ENCODE results near the gene PRR12. TPM values are rescaled to one million over a fixed set of nuclear protein-coding genes. Genes with fewer than 3 reads are reported as not detected.

PRR12 gene, protein sequence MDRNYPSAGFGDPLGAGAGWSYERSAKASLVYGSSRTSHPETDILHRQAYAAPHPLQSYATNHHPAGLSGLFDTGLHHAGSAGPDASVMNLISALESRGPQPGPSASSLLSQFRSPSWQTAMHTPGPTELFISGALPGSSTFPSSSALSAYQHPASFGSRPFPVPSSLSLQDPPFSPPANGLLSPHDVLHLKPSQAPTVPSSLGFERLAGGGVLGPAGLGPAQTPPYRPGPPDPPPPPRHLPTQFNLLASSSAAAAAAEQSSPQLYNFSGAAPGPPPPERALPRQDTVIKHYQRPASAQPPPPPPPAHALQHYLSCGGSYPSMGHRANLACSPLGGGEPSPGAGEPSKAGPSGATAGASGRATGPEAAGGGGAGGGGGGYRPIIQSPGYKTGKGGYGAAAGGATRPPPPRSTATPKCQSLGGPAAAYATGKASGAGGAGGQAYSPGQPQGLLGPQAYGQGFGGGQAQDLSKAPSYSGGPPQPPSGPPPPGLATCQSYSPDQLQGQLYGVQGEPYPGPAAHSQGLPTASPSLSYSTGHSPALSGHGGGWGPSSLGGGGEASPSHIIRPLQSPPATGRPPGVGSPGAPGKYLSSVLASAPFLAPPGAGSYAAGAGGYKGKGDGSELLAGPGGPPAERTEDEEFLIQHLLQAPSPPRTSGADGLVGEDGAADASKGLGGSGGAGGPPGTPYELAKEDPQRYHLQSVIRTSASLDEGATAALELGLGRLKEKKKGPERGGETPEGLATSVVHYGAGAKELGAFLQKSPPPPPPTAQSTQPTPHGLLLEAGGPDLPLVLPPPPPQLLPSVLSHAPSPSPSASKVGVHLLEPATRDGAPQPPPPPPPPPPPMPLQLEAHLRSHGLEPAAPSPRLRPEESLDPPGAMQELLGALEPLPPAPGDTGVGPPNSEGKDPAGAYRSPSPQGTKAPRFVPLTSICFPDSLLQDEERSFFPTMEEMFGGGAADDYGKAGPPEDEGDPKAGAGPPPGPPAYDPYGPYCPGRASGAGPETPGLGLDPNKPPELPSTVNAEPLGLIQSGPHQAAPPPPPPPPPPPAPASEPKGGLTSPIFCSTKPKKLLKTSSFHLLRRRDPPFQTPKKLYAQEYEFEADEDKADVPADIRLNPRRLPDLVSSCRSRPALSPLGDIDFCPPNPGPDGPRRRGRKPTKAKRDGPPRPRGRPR (N-terminal part only)
- total RNA-seq = 14.5 TPM
- long read RNA-seq, partial matches to known transcripts = 1 of 3 reads
- long read RNA-seq, other reads (novel, unspliced or antisense) = 2 of 3 reads

DNA sequence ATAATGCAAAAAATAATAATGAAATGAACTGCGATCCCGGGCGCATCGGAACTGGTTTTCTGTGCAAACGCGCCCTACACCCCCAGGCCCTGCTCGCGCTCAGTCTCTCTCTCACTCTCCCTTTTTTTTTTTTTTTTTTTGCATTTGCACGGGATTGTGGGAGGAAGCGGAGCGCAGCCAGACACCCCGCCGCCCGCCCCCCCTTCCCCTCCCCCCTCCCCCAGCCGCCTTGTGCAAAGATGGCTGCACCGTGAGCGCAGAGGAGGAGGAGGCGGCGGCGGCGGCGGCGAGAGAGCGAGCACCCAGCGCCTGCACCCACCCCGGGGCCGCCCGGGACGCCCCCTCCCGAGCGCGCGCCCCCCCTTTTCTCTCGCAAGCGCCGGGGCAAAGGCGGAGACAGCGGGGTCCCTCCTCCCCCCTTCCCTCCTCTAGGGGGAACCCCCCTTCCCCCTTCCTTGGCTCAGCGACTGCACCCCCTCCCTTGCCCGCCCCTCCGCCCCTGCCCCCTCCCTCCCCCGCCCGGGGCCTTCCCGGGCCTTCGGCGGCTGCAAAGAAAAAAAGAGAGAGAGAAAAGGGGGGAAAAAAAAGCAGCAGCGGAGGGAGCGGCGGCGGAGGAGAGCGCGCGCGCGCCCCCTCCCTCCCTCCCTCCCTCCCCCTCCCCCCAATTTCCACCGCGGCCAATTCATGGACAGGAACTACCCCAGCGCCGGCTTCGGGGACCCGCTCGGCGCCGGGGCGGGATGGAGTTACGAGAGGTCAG, at the start of gene PRR12:
PRR12 (plus strand) TSS at position 212 of the 760 bp plus-strand sequence; CDS start at position 685, 473 bp downstream.
- ATAC-seq (peak; percentile 66), DNase-seq (ENCODE audit: missing footprints) (peak; percentile 75)
- intact Hi-C loops (cut with DNase I) = loop anchor here (2.0 to 5.0 kb wide), 2 partner anchors 50 to 81 kb away; partner anchors contain the start of gene RRAS

DNA sequence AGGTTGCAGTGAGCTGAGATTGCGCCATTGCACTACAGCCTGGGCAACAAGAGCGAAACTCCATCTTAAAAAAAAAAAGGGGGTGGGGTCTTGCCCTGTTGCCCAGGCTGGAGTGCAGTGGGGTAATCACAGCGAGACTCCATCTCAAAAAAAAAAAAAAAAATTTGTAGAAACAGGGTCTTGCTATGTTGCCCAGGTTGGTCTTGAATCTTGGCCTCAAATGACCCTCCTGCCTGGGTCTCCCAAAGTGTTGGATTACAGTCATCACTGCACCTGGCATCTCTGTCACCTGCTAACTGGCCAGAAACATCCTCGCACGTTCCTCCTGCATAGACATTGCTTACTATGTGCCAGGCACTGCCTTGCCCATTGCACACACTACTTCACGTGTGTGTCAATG, 49.1 kb upstream of the PRR12 start:
- no peak for ATAC-seq
- intact Hi-C loops (cut with DNase I) = no loop called here
- no peak for DNase-seq (ENCODE audit: missing footprints)

DNA sequence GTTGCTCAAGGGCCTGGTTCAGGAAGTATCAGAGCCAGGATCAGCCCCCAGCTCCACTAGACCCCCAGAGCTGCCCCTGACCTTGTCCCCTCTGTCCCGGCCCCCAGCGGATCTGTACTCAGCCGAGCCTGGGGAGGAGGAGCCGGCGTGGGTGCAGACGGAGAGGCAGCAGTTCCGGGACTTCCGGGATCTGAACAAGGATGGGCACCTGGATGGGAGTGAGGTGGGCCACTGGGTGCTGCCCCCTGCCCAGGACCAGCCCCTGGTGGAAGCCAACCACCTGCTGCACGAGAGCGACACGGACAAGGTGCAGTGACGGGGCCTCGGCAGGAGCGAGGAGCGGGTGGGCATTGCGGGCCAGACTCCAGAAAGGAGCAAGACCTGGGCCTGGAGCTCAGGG, 48.5 kb upstream of the PRR12 start:
- ATAC-seq = no peak
- no peak for DNase-seq (ENCODE audit: missing footprints)
- intact Hi-C loops (cut with DNase I) = no loop called here

DNA sequence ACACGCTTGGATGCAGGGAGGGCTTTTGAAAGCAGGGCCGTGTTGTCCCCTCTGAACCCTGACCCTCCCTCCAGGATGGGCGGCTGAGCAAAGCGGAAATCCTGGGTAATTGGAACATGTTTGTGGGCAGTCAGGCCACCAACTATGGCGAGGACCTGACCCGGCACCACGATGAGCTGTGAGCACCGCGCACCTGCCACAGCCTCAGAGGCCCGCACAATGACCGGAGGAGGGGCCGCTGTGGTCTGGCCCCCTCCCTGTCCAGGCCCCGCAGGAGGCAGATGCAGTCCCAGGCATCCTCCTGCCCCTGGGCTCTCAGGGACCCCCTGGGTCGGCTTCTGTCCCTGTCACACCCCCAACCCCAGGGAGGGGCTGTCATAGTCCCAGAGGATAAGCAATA, 48.0 kb upstream of the PRR12 start:
- no peak for ATAC-seq
- intact Hi-C loops (cut with DNase I) = no loop called here
- DNase-seq (ENCODE audit: missing footprints) = no peak

DNA sequence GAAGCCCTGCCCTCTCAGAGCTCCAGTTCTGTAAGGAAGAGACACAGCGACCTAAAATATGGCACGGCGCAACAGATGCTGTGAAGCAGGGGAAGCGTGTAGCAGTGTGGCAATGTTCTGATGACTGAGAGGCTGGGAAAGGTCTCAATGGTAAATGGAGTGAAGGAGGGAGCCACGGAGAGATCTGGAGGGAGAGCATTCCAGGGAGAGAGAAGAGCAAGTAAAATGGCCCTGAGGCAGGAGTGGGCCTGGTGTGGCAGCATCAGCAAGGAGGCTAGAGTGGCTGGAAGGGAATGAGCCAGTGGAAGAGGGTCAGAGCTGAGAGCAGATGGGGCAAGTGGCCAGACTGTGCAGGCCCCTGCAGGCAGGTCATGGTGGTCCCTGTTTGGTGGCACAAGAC, 46.8 kb upstream of the PRR12 start:
- ATAC-seq (no peak), DNase-seq (ENCODE audit: missing footprints) (no peak)
- intact Hi-C loops (cut with DNase I) = no loop called here

DNA sequence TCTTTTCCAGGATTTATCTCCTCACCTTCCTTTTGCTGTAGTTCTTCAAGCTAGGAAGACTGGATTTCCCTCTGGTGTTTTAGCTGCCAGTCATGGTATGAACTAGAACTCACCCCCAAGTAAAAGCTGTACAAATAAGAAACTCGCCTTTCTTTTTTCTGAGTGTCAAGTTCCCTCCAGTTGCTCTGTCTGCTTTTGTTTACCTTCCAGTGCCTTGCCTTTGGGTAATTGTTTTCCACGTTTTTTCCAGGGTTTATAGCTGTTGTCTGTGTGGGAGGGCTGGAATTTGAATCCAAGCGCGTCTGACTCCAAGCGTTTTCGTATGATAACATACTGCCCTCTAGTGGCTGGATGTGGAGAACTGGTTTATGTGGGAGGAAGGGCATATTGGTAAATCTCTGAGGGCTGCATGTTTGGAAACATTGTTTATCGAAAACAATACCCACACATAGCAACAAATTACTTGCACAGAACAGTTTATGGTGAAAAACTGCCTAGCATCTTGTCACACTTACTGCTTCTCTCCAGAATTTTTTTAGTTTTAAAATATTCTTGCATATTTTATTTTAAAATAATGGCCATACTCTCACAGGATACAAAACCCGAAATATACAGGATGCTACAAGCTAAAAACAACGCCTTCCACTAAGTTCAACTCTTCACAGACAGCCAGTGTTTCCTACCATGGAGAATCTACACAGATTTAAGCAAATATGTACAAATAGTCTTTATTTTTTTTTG, 44.0 kb upstream of the PRR12 start:
- DNase-seq (ENCODE audit: missing footprints) = no peak
- ATAC-seq = peak; percentile 83
- intact Hi-C loops (cut with DNase I) = loop anchor here (1.0 to 2.0 kb wide), 4 partner anchors 41 to 154 kb away; partner anchors contain the start of gene FLT3LG

DNA sequence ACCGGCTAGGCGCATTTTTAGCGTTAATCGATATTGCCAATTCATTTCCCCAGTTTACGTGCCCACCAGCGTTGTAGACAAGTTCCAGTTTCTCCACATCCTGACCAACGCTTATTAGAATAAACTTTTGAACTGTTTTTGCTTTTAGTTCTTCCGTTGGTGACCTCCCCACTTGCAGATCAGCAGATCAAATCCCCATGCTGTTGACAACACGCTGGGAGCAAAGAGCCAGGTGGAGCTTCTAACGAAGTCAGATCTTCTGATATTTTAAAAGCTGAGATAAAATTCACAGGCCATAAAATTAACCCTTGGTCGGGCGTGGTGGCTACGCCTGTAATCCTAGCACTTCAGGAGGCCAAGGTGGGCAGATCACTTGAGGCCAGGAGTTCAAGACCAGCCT, 41.9 kb upstream of the PRR12 start:
- ATAC-seq = no peak
- intact Hi-C loops (cut with DNase I) = no loop called here
- no peak for DNase-seq (ENCODE audit: missing footprints)

DNA sequence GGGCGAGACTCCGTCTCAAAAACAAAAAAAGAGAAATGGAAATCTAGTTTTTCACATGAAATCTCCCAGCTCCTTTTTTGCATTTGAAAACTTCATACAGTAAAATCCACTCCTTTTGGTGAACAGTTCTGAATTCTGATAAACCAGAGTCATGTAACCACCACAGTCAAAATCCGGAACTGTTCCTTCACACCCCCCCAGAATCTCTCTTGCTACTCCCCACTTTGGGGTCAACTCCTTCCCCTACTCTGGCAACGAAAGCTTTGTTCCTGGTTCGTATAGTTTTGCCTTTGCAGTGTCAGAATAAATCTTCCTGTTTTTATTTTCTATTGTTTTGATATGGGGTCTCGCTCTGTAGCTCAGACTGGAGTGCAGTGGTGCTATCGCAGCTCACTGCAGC, 39.5 kb upstream of the PRR12 start:
- DNase-seq (ENCODE audit: missing footprints) = no peak
- intact Hi-C loops (cut with DNase I) = no loop called here
- no peak for ATAC-seq

DNA sequence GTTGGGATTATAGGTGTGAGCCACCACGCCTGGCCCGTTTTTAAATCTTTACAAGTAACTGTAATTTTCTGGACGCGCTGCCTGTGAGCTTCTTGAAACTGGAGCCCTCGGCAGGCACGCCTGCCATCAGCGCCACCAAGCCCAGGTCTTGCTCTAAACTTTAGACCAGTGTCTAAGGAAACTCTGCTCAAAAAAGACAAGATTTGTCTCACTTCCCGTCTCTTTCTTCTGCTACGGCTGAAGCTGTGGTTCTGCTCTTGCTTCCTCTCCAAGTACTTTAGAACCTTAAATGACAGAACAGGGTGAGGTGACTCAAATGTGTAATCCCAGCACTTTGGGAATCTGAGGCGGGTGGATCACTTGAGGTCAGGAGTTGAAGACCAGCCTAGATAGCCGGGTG, 38.2 kb upstream of the PRR12 start:
- intact Hi-C loops (cut with DNase I) = no loop called here
- DNase-seq (ENCODE audit: missing footprints) (no peak), ATAC-seq (no peak)

DNA sequence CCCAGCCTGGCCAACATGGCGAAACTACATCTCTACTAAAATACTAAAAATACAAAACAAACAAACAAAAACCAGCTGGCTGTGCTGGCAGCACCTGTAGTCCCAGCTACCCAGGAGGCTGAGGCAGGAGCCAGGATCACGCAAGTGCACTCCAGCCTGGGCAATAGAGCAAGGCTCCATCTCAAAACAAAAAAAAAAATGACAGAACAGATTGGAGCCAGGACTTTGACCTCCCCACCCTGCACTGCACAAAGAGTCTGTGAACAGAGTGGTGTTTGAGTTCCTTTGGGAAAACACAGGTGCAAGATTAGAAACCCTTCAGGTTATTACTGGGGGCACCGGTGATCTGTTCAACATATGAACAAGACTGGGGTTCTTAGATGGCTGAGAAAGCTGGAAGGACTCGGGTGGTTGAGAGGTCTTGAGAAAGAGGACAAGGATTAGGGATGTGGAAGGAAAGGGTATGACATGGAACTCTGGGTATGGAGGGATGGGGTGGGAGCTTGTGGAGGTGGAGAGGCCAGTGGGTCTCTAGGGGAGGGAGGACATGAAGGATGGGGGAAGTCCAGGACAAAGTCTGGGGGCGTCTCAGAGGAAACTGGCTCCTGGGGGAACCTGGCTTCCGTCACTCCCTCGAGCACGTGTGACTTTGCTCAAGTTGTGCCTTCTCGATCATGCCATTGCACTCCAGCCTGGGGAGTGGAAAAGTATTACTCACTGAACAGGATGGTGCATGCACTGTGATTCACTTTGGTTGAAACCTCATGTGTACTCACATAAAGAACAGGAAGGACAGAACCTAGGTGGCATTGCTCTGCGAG, 37.3 kb upstream of the PRR12 start:
- DNase-seq (ENCODE audit: missing footprints) (no peak), ATAC-seq (peak; percentile 4)
- intact Hi-C loops (cut with DNase I) = no loop called here

DNA sequence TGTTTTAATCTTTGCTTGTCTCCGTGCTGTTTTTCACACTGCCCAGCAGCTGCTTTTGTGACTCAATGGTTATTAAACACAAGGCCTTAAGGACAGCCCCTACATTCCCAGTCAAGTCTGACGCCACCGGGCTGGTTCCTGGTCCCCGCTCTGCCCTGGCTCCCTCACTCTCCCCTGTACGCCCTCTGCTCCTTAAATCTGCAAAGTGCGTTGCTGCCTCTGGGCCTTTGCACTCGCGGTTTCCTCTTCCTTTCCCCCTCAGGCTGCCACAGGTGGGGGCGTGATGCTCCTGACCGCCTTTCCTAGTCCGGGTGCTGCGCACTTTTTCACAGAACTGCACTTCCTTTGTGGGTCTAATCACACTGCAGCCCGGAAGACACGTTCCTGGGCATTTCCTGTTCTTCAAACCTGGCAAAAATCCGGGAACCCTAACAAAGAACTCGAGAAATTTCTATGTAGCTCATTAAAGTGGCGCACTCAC, 36.2 kb upstream of the PRR12 start:
- intact Hi-C loops (cut with DNase I) = no loop called here
- no peak for DNase-seq (ENCODE audit: missing footprints)
- ATAC-seq = peak; percentile 6

DNA sequence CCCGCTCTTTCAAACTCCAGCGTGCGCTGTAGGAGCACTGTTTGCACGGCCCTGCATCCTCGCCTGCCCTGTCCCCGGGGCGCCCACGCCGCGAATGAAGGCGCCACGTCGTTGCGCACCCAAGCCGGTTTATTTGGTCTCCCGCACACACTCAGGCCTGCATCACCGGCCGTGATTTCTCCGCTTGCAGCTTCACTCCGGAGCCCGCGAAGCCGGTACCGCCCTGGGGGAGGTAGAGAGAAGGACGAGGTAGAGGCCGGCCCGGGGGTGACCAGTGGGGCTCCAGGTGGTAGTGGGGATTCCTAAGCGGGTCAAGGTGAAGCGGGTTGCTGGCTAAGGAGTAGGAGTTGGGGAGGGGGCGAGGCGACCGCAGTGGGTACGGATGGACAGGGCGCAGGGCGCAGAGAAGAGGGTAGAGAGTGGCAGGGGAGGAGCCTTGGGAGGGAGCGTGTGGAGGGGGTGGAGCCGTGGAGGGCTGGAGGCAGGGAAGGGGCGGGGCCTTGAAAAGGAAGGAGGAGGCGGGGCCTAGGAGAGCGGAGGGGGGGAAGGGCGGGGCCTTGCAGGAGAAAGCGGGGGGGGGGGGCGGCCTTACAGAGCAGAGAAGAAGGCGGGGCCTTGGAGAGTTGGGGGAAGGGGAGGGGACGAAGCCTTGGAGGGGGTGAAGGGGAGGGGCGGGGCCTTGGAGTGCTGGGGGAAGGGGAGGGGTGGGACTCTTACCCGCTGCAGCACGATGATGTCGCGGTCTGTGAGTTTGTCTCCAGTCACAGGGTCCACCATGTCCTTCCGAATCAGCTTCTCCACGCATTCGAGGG, 35.2 kb upstream of the PRR12 start:
- DNase-seq (ENCODE audit: missing footprints) (no peak), ATAC-seq (peak; percentile 37)
- intact Hi-C loops (cut with DNase I) = no loop called here

DNA sequence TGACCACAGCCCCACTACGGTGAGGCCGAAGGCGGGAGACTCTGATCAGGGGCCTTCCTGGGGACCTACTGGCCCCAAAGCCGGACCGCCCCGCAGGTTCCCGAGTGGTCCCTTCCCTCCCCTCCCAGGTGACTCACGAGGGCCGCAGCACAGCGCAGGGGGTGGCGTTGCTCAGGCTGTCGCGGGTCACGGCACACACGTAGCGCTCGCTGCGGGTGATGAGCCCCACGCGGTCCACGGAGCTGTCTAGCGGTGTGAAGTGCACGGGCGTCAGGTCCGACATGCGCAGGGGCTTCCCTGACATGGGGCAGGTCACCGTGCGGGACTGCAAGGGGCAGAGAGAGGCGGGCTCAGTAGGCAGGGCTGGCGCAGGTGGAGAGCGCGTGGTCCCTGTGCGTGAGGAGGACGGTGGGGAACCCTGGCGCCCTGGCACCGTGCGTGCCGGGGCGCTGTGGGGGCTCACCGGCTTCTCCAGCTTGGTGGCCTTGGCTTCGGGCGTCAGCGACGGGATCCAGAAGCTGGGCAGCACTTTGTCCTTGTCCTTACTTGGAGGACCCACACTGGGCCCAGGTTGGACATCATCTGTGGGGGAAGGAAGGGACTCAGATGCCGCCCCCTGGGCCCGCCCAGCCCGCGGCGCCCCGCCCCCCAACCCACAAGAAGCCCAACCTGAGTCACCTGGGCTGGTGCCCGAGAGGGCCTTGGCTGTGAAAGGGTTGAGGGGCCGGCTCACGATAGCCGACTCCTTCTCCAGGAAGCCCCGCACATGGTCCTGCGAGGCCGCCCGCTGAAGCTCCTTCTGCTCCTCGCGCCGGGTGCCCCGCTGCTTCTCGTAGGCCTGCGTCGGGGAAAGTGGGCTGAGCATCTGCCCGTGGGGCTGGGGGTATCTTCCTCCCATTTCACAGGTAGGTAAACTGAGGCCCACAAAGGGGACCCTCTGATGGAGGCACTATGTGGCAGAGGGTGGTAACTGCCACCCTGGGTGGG, 34.3 kb upstream of the PRR12 start:
- DNase-seq (ENCODE audit: missing footprints) (no peak), ATAC-seq (no peak)
- intact Hi-C loops (cut with DNase I) = no loop called here

DNA sequence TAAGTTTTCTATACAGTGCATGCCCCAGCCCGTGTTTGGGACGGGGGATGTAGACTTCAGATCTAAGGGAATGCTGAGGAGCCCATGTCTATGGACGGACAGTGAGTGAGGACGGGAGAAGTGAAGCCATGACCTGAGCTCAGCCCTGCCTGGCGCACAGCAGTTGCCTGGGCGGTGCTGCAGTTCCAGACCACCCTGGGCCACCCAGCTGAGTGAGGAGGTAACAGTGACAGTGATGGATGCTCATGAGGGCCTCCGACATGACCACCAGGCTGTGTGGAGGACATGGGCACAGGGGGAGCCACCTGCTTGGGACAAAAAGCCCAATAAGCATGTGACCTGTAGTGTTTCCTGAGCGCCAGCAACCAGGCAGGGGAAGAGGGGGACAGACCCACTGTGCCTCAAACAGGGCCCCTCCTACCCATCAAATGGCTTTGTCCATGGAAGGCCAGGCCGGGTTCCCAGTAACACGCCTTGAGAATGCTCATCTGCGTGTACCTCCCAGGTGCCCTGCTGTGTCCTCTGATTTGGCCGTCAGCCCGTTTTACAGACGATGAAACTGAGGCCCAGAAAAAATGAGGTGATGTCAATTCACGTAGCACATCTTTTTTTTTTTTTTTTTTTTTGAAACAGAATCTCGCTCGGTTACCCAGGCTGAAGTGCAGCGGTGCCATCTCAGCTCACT, 33.2 kb upstream of the PRR12 start:
- DNase-seq (ENCODE audit: missing footprints) (no peak), ATAC-seq (no peak)
- intact Hi-C loops (cut with DNase I) = no loop called here

Measured in Right ventricle myocardium inferior (tissue), 1 donor.